GM12878 (cell line): Measurements from ENCODE around the gene DUOXA1. TPM values are rescaled to one million over a fixed set of nuclear protein-coding genes. Genes with fewer than 3 reads are reported as not detected.

Experiments
- ATAC-seq: fragments of 200-7000 bp; cut with Tn5 transposase; 3 replicates; pipeline ENCODE4 v1.9.1; 2020; ENCODE audit warnings: mild to moderate bottlenecking, moderate library complexity
- BruUV-seq: library from RNA; stranded (reverse); fragments of 400-500 nt; replicated peaks from 2 replicates; lab custom pipeline; 2021; lab: Mats Ljungman, UMichigan
- CTCF ChIA-PET: fragments of 300-600 bp; sonication (Branson Sonifier 250); formaldehyde crosslinking; extraction: SDS; loops from one replicate; lab custom pipeline; 2021; ENCODE audit warnings: inconsistent platforms; lab: Yijun Ruan, JAX
- POLR2A ChIA-PET: fragments of 350-600 bp; formaldehyde crosslinking; extraction: SDS; loops from one replicate; lab custom pipeline; 2021; ENCODE audit warnings: inconsistent platforms; lab: Charles Lee
- RAD21 ChIA-PET: fragments of 300-600 bp; sonication (Branson Sonifier 250); formaldehyde crosslinking; loops from one replicate; lab custom pipeline; 2023; ENCODE audit warnings: antibody characterized with exemption; ENCODE audit not compliant: unreplicated experiment; lab: Charles Lee
- SMC1A ChIA-PET: fragments of 300-600 bp; sonication (Branson Sonifier 250); formaldehyde crosslinking; loops from one replicate; lab custom pipeline; 2023; ENCODE audit not compliant: unreplicated experiment, uncharacterized antibody; lab: Charles Lee
- DNase-seq: peaks from one replicate; pipeline ENCODE4 v3.0.0-alpha.2; 2011; ENCODE audit warnings: low read depth, low spot score
- FAIRE-seq: peaks from 3 replicates; lab custom pipeline; 2011; peaks lifted over from hg19 to GRCh38; lab: Jason Lieb, UNC
- H2AFZ ChIP-seq: 2 replicates; pipeline ENCODE4 v1.6.0; 2011; ENCODE audit warnings: low read depth, low read length, control low read depth; ENCODE audit not compliant: control insufficient read depth
- H3K27ac ChIP-seq: 2 replicates; pipeline ENCODE4 v1.5.1; 2011; ENCODE audit warnings: control low read depth; ENCODE audit not compliant: control insufficient read depth, insufficient read depth
- H3K27me3 ChIP-seq, 2 experiments: replicated peaks in 1 of 2; 2 replicates each; pipeline versions ENCODE4 v1.6.0 to v1.6.1; 2011; ENCODE audit warnings: low read length in 1 of 2; ENCODE audit not compliant: control insufficient read depth in 2 of 2, insufficient read depth in 2 of 2
- H3K36me3 ChIP-seq, 2 experiments: 2 replicates each; pipeline ENCODE4 v1.5.1; 2011; ENCODE audit warnings: low read length in 1 of 2; ENCODE audit not compliant: control insufficient read depth in 2 of 2, insufficient read depth in 2 of 2
- H3K4me1 ChIP-seq: 2 replicates; pipeline ENCODE4 v1.6.1; 2011; ENCODE audit warnings: mild to moderate bottlenecking, low read length, moderate library complexity, mixed read lengths; ENCODE audit not compliant: control insufficient read depth, insufficient read depth
- H3K4me2 ChIP-seq: 2 replicates; pipeline ENCODE4 v1.6.0; 2011; ENCODE audit warnings: control low read depth; ENCODE audit not compliant: control insufficient read depth, insufficient read depth
- H3K4me3 ChIP-seq: fragments of 200-600 bp; sonication (generic); 2 replicates; pipeline ENCODE4 v1.5.1; 2016
- H3K79me2 ChIP-seq: 2 replicates; pipeline ENCODE4 v1.6.0; 2011; ENCODE audit warnings: low read length; ENCODE audit not compliant: control insufficient read depth, insufficient read depth
- H3K9ac ChIP-seq: 2 replicates; pipeline ENCODE4 v1.8.0; 2011; ENCODE audit warnings: low read length, control low read depth, mixed read lengths; ENCODE audit not compliant: control insufficient read depth, insufficient read depth
- H3K9me3 ChIP-seq: replicated peaks from 3 replicates; pipeline ENCODE4 v1.5.1; 2011; ENCODE audit warnings: mild to moderate bottlenecking, low read length; ENCODE audit not compliant: control insufficient read depth, insufficient read depth
- H4K20me1 ChIP-seq: 2 replicates; pipeline ENCODE4 v1.6.0; 2011; ENCODE audit not compliant: control insufficient read depth, insufficient read depth
- BHLHE40 ChIP-seq, 2 experiments: fragments of 450-650 bp in 1 of 2; IDR thresholded peaks; 2 replicates each; pipeline ENCODE4 v1.6.1; 2011 to 2017; ENCODE audit warnings: low read depth in 2 of 2, borderline replicate concordance in 1 of 2, improper control_type of control experiment in 1 of 2, low read length in 1 of 2, mild to moderate bottlenecking in 1 of 2
- CBX3 ChIP-seq: fragments of 200-600 bp; sonication (generic); IDR thresholded peaks from 2 replicates; pipeline ENCODE4 v1.6.1; 2016; ENCODE audit warnings: low read depth, borderline replicate concordance
- CHD2 ChIP-seq: IDR thresholded peaks from 2 replicates; pipeline ENCODE4 v1.6.1; 2011; ENCODE audit warnings: low read depth, low read length, improper control_type of control experiment, borderline replicate concordance
- E4F1 ChIP-seq: fragments of 450-650 bp; IDR thresholded peaks from 2 replicates; pipeline ENCODE4 v1.6.1; 2018; ENCODE audit warnings: borderline replicate concordance, mild to moderate bottlenecking; ENCODE audit not compliant: partially characterized antibody
- GATAD2B ChIP-seq: fragments of 450-650 bp; conservative IDR thresholded peaks from 2 replicates; pipeline ENCODE4 v1.6.1; 2017; ENCODE audit warnings: low read depth, mild to moderate bottlenecking, moderate library complexity
- IKZF2 ChIP-seq, 2 experiments: fragments of 450-650 bp; IDR thresholded peaks; 2 replicates each; pipeline ENCODE4 v1.6.1; 2017; ENCODE audit warnings: mild to moderate bottlenecking in 2 of 2, moderate library complexity in 2 of 2
- MTA2 ChIP-seq: fragments of 450-650 bp; IDR thresholded peaks from 2 replicates; pipeline ENCODE4 v1.6.1; 2016; ENCODE audit warnings: low read depth, mild to moderate bottlenecking, moderate library complexity
- NFXL1 ChIP-seq: fragments of 450-650 bp; IDR thresholded peaks from 2 replicates; pipeline ENCODE4 v1.6.1; 2017; ENCODE audit warnings: antibody characterized with exemption, mild to moderate bottlenecking, borderline replicate concordance
- NRF1 ChIP-seq: conservative IDR thresholded peaks from 2 replicates; pipeline ENCODE4 v1.6.1; 2011; ENCODE audit warnings: mild to moderate bottlenecking, low read depth, low read length, improper control_type of control experiment
- POLR2AphosphoS2 ChIP-seq: IDR thresholded peaks from 2 replicates; pipeline ENCODE4 v1.6.1; 2011; ENCODE audit warnings: low read depth, mild to moderate bottlenecking, low read length, improper control_type of control experiment, moderate library complexity
- SP1 ChIP-seq: IDR thresholded peaks from one replicate; pipeline ENCODE4 v1.6.1; 2011; ENCODE audit warnings: low read depth, low read length
- SPI1 ChIP-seq: IDR thresholded peaks from 2 replicates; pipeline ENCODE4 v1.6.1; 2011; ENCODE audit warnings: low read depth, mild to moderate bottlenecking, low read length, moderate library complexity, borderline replicate concordance; ENCODE audit not compliant: insufficient read depth
- SREBF2 ChIP-seq: IDR thresholded peaks from 2 replicates; pipeline ENCODE4 v1.6.1; 2012; ENCODE audit warnings: mild to moderate bottlenecking, low read length
- ZBED1 ChIP-seq: IDR thresholded peaks from 2 replicates; pipeline ENCODE4 v1.6.1; 2016; ENCODE audit warnings: borderline replicate concordance
- WGBS: methylation state at CpG from one replicate; pipeline ENCODE4 v1.1.6; 2016; ENCODE audit warnings: low lambda C conversion rate; ENCODE audit not compliant: insufficient replicate concordance, insufficient coverage; ENCODE audit errors: missing lambda C conversion rate; 5-methylcytosine and 5-hydroxymethylcytosine counted together
- in situ Hi-C: fragments of 300-500 bp; cut with MboI; formaldehyde crosslinking; loops from 9 replicates; pipeline ENCODE4 v1.14.3; 2018; ENCODE audit warnings: mixed read lengths
- intact Hi-C: fragments of 100-400 bp; cut with micrococcal nuclease; formaldehyde crosslinking; loops from one replicate; pipeline ENCODE4 v1.14.2; 2022; ENCODE audit not compliant: unreplicated experiment
- polyA plus RNA-seq, 11 experiments: library from polyadenylated mRNA; depleted of rRNA in 4 of 11; unstranded in 6 of 11; stranded (reverse) in 5 of 11; fragments of >200 nt; fragmentation: Nextera tagmentation in 4 of 11; fragmentation: Illumina TruSeq in 1 of 11; extraction: Ambion mirVana in 4 of 11; extraction: Trizol in 1 of 11; gene quantifications; 1 replicate in 1 of 11; 2 replicates in 10 of 11; pipeline versions ENCODE4 v1.2.1 to v1.2.3, GENCODE V29; 2011 to 2016; ENCODE audit warnings: inconsistent platforms in 2 of 11, missing spikeins in 2 of 11, low read depth in 1 of 11
- total RNA-seq, 4 experiments: library from RNA; depleted of rRNA in 3 of 4; stranded (reverse); fragments of >200 nt in 3 of 4; fragmentation: Illumina TruSeq in 1 of 4; extraction: Trizol in 1 of 4; gene quantifications; 2 replicates each; pipeline versions ENCODE4 v1.2.1 to v1.2.3, GENCODE V29; 2013 to 2021
- TF ChIP-seq, protein P1 (sequence below): fragments of 450-650 bp; IDR thresholded peaks from 2 replicates; pipeline ENCODE4 v1.6.1; 2016; ENCODE audit warnings: mild to moderate bottlenecking

DUOXA1 gene
- total and polyA plus RNA-seq, 10 of the 15 experiments (the other 5 are each of a cell fraction or from before 2014, with no cell fraction given) = 0.08 TPM; not detected in 9

GRCh38 chr15:45091576-45091975, 38.1 kb downstream of the DUOXA1 start:
- BruUV-seq = no TSS peak
- 0 out of 4 replicates have a peak, but pooled peaks cover 0 to 2% of the 10 kb centered on the region in 2 experiments for H3K27me3 ChIP-seq
- intact Hi-C loops (no loop called here), in situ Hi-C loops (no loop called here)
- TF ChIP-seq SPI1 (no peak), ZBED1 (no peak), CBX3 (no peak), IKZF2 (IDR thresholded peaks at IDR 0.05) (no peak), CHD2 (no peak), SP1 (no peak), MTA2 (no peak)
- WGBS = 37% methylated on average over 2 of the region's 2 CpGs
- no peak for FAIRE-seq
- H3K9ac ChIP-seq = no peak overlapping the region
- DNase-seq = no peak
- no peak overlapping the region for H2AFZ ChIP-seq
- ChIA-PET CTCF (no interaction called here), POLR2A (no interaction called here), RAD21 (no interaction called here), SMC1A (no interaction called here)
- H4K20me1 ChIP-seq = no peaks in the 10 kb centered on the region
- no peak for ATAC-seq
- no peaks in the 10 kb centered on the region for H3K9me3 ChIP-seq
- no peaks in the 10 kb centered on the region for H3K36me3 ChIP-seq
- H3K4me2 ChIP-seq = no peak overlapping the region
- H3K4me3 ChIP-seq = no peak overlapping the region
- H3K79me2 ChIP-seq = no peaks in the 10 kb centered on the region
- no peaks in the 10 kb centered on the region for H3K4me1 ChIP-seq
- no peak overlapping the region for H3K27ac ChIP-seq

- H3K4me2 ChIP-seq = no peak overlapping the region
- no peaks in the 10 kb centered on the region for H3K4me1 ChIP-seq
- H3K27me3 ChIP-seq = 0 out of 4 replicates have a peak, but pooled peaks cover 0 to 2% of the 10 kb centered on the region in 2 experiments
- BruUV-seq = no TSS peak
- SMC1A ChIA-PET = no interaction called here
- no peaks in the 10 kb centered on the region for H3K79me2 ChIP-seq
- ATAC-seq = no peak
- no peaks in the 10 kb centered on the region for H3K9me3 ChIP-seq
- 13% methylated on average over 7 of the region's 7 CpGs for WGBS
- no peak overlapping the region for H3K27ac ChIP-seq
- CTCF ChIA-PET = no interaction called here
- no peak for FAIRE-seq
- no peak overlapping the region for H2AFZ ChIP-seq
- DNase-seq = no peak
- no peaks in the 10 kb centered on the region for H3K36me3 ChIP-seq
- H3K4me3 ChIP-seq = no peak overlapping the region
- H3K9ac ChIP-seq = no peak overlapping the region
- in situ Hi-C loops (no loop called here), intact Hi-C loops (no loop called here)
- H4K20me1 ChIP-seq = no peaks in the 10 kb centered on the region
- POLR2A ChIA-PET = no interaction called here
- RAD21 ChIA-PET = no interaction called here
- no peak for TF ChIP-seq NRF1
- no peak for TF ChIP-seq POLR2AphosphoS2
- no peak for TF ChIP-seq NFXL1
- no peak for TF ChIP-seq BHLHE40 (IDR thresholded peaks at IDR 0.05; ENCODE audit: borderline replicate concordance in 1 of 2, low read depth in 2 of 2, low read length in 1 of 2)
- TF ChIP-seq GATAD2B = no peak
- TF ChIP-seq E4F1 = no peak
- no peak for TF ChIP-seq SREBF2
- TF ChIP-seq, protein P1, sequence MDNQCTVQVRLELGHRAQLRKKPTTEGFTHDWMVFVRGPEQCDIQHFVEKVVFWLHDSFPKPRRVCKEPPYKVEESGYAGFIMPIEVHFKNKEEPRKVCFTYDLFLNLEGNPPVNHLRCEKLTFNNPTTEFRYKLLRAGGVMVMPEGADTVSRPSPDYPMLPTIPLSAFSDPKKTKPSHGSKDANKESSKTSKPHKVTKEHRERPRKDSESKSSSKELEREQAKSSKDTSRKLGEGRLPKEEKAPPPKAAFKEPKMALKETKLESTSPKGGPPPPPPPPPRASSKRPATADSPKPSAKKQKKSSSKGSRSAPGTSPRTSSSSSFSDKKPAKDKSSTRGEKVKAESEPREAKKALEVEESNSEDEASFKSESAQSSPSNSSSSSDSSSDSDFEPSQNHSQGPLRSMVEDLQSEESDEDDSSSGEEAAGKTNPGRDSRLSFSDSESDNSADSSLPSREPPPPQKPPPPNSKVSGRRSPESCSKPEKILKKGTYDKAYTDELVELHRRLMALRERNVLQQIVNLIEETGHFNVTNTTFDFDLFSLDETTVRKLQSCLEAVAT = no peak
Measured at GRCh38 chr15:45091161-45091560, 38.5 kb downstream of the DUOXA1 start.
